GM12874 (cell line): ENCODE measurements around the gene SLC3A2.

Experiments
- CTCF ChIP-seq: IDR thresholded peaks from 2 replicates; pipeline ENCODE4 v1.5.1; 2011; ENCODE audit warnings: low read depth, mild to moderate bottlenecking, control low read depth, low read length, moderate library complexity; ENCODE audit not compliant: insufficient read depth

The SLC3A2 gene

DNA sequence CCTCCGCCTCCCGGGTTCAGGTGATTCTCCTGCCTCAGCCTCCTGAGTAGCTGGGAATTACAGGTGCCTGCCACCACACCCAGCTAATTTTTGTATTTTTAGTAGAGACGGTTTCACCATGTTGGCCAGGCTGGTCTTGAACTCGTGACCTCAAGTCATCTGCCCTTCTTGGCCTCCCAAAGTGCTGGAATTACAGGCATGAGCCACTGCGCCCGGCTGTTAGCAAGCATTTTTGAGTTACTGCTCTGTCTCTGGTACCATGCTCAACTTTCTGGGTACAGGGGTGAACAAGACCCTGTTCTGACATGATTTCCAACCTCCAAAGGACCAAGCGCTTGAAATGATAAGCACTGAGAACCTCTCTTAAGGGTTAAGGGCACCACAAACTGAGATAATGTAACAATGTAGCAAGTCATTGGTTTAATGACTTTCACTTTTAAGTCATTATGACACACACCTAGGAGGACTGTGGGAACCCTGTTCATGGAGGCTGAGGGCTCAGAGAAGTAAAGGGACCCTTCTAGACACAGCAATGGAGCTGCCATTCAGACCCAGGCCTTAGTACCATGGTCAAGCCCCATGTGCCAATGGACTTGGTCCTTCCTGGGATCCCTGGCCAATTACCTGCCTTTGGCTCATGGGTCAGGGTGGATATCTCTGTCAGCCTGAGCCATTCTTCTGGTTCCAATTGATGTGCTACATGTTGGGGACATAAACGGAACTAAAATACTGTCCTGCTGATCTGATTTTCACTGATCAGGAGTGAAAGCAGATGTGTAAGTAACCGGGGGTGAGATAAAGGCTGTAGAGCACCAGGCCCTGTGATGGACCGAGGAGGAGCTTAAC lies 11.6 kb downstream of the SLC3A2 start:
- no peak for TF ChIP-seq CTCF

DNA sequence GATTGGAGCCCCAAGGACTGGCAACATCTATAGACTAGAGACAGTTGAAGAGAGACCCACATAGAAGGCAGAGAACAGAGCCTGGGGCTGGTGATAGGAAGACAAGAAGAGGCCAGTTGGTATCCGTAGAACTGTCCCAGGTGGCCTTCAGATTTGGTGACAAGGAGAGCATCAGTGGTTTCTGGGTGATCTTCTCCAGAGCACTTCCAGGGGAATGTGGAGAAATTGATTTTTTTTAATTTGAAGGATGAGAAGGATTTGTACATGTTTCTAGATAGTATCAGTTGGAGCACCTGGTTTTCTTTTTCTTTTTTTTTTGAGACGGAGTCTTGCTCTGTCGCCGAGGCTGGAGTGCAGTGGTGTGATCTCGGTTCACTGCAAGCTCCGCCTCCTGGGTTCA lies 14.8 kb downstream of the SLC3A2 start:
- TF ChIP-seq CTCF, result no peak

GRCh38 chr11:62896049-62896448 lies 15.4 kb downstream of the SLC3A2 start:
- TF ChIP-seq CTCF, result no peak

- TF ChIP-seq CTCF, result no peak
Measured at GRCh38 chr11:62897311-62897710, 16.6 kb downstream of the SLC3A2 start.

DNA sequence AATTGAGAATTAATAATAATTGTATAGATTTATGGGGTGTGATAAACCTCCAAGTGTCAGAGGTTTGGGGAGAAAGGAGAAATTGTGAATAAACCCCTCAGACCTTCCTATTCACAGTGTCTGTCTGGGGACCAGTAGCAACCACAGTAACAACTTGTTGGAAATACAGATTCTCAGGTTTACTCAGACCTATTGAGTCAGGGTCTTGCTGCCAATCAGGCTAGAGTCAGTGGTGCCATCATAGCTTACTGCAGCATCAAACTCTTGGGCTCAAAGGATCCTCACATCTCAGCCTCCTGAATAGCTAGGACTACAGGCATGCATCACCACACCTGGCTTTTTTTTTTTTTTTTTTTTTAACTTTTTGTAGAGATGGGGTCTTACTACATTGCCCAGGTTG lies 17.3 kb downstream of the SLC3A2 start:
- TF ChIP-seq CTCF, result no peak

- TF ChIP-seq CTCF, result no peak
Measured at GRCh38 chr11:62902932-62903331, 22.2 kb downstream of the SLC3A2 start.

DNA sequence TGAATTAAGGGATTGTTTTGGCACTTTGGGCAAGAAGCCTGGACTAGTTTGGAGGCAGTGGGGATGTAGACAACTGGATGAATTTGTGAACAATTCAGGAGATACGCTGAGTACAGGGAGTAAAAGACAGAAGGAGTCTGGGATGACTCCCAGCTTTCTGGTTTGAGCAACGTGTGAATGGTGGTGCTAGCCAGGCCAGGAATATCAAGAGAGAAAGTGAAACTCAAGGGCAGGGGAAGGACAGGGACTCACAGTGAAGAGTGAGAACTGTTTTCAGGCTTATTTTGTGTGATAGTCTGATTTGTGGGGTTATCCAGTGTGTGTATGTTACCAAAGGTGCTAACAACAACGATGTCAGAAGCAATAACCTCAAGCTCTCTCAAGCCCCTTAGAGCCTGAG lies 24.6 kb downstream of the SLC3A2 start:
- TF ChIP-seq CTCF, result no peak
